IMR-90 (cell line): ENCODE results near the gene TMEM158. TPM values are rescaled to one million over a fixed set of nuclear protein-coding genes. Genes with fewer than 3 reads are reported as not detected.
A peak's percentile ranks its signal among the peaks of the same experiment; 100 is the strongest.

Experiments
- ATAC-seq: fragments of 200-7000 bp; cut with Tn5 transposase; 2 replicates; pipeline ENCODE4 v1.9.1; 2020; ENCODE audit warnings: low read depth, mild to moderate bottlenecking, moderate library complexity
- BruUV-seq: library from RNA; stranded (reverse); fragments of 400-500 nt; replicated peaks from 2 replicates; lab custom pipeline; 2021; lab: Mats Ljungman, UMichigan
- CTCF ChIA-PET: fragments of 300-600 bp; formaldehyde crosslinking; extraction: SDS; loops from one replicate; lab custom pipeline; 2021; ENCODE audit warnings: antibody characterized with exemption; lab: Yijun Ruan, JAX
- POLR2A ChIA-PET: fragments of 300-600 bp; sonication (Branson Sonifier 250); formaldehyde crosslinking; loops from one replicate; lab custom pipeline; 2022; ENCODE audit warnings: antibody characterized with exemption; ENCODE audit not compliant: unreplicated experiment; lab: Charles Lee
- DNase-seq: peaks from one replicate; pipeline ENCODE4 v3.0.0; 2013
- H2AFZ ChIP-seq: replicated peaks from 2 replicates; pipeline ENCODE3; 2013; ENCODE audit warnings: low read length, mild to moderate bottlenecking; ENCODE audit not compliant: poor library complexity
- H2AK5ac ChIP-seq: 2 replicates; pipeline ENCODE4 v1.6.1; 2013; ENCODE audit warnings: low read depth, low read length, inconsistent platforms
- H2AK9ac ChIP-seq: replicated peaks from 2 replicates; pipeline ENCODE3; 2013; ENCODE audit warnings: mild to moderate bottlenecking, low read depth, low read length, moderate library complexity; ENCODE audit not compliant: poor library complexity
- H2BK120ac ChIP-seq: 2 replicates; pipeline ENCODE4 v1.6.1; 2013; ENCODE audit warnings: low read depth, low read length, inconsistent platforms
- H2BK15ac ChIP-seq: 3 replicates; pipeline ENCODE4 v1.6.1; 2013; ENCODE audit warnings: low read depth, low read length, inconsistent platforms
- H2BK20ac ChIP-seq: 2 replicates; pipeline ENCODE4 v1.6.1; 2013; ENCODE audit warnings: low read depth, mild to moderate bottlenecking, inconsistent platforms, low read length, moderate library complexity
- H2BK5ac ChIP-seq: 2 replicates; pipeline ENCODE4 v1.6.1; 2013; ENCODE audit warnings: mild to moderate bottlenecking, low read depth, low read length, inconsistent platforms; ENCODE audit not compliant: poor library complexity, severe bottlenecking
- H3K14ac ChIP-seq: replicated peaks from 2 replicates; pipeline ENCODE4 v1.6.1; 2013; ENCODE audit warnings: low read depth, low read length, inconsistent platforms
- H3K18ac ChIP-seq: 2 replicates; pipeline ENCODE4 v1.6.1; 2013; ENCODE audit warnings: low read depth, low read length, control low read depth
- H3K23ac ChIP-seq: 2 replicates; pipeline ENCODE4 v1.6.1; 2013; ENCODE audit warnings: low read depth, low read length, inconsistent platforms
- H3K27ac ChIP-seq: 2 replicates; pipeline ENCODE4 v1.5.1; 2013; ENCODE audit warnings: mild to moderate bottlenecking, control low read depth, low read length; ENCODE audit not compliant: insufficient read depth
- H3K27me3 ChIP-seq: 2 replicates; pipeline ENCODE4 v1.6.1; 2013; ENCODE audit warnings: low read length; ENCODE audit not compliant: control insufficient read depth, insufficient read depth
- H3K36me3 ChIP-seq: 2 replicates; pipeline ENCODE4 v1.6.1; 2013; ENCODE audit warnings: low read length, mixed read lengths; ENCODE audit not compliant: control insufficient read depth, insufficient read depth
- H3K4ac ChIP-seq: 2 replicates; pipeline ENCODE4 v1.6.1; 2013; ENCODE audit warnings: low read depth, low read length, inconsistent platforms
- H3K4me1 ChIP-seq: 2 replicates; pipeline ENCODE4 v1.6.1; 2013; ENCODE audit warnings: low read length, mixed read lengths; ENCODE audit not compliant: control insufficient read depth, insufficient read depth
- H3K4me2 ChIP-seq: 2 replicates; pipeline ENCODE4 v1.6.1; 2013; ENCODE audit warnings: low read depth, mild to moderate bottlenecking, control low read depth, low read length, moderate library complexity
- H3K4me3 ChIP-seq: 2 replicates; pipeline ENCODE4 v1.5.1; 2013; ENCODE audit warnings: low read depth, mild to moderate bottlenecking, control low read depth, low read length, moderate library complexity; ENCODE audit not compliant: insufficient read depth
- H3K56ac ChIP-seq: 2 replicates; pipeline ENCODE4 v1.6.1; 2013; ENCODE audit warnings: low read length, inconsistent platforms; ENCODE audit not compliant: insufficient read depth; ENCODE audit errors: extremely low read depth
- H3K79me1 ChIP-seq, 2 experiments: 2 replicates each; pipeline ENCODE4 v1.6.1; 2013; ENCODE audit warnings: low read length in 2 of 2, inconsistent platforms in 1 of 2, low read depth in 1 of 2
- H3K9ac ChIP-seq: 2 replicates; pipeline ENCODE4 v1.6.1; 2013; ENCODE audit warnings: low read depth, low read length, control low read depth
- H3K9me1 ChIP-seq: 2 replicates; pipeline ENCODE4 v1.6.1; 2013; ENCODE audit warnings: low read length, inconsistent platforms; ENCODE audit not compliant: insufficient read depth
- H3K9me3 ChIP-seq: 2 replicates; pipeline ENCODE4 v1.6.1; 2013; ENCODE audit warnings: low read length; ENCODE audit not compliant: control insufficient read depth, insufficient read depth
- H4K20me1 ChIP-seq: 2 replicates; pipeline ENCODE4 v1.6.1; 2013; ENCODE audit warnings: low read length, inconsistent platforms; ENCODE audit not compliant: insufficient read depth
- H4K5ac ChIP-seq: 2 replicates; pipeline ENCODE4 v1.6.1; 2013; ENCODE audit warnings: mild to moderate bottlenecking, low read depth, low read length, control low read depth
- H4K8ac ChIP-seq, 2 experiments: 2 replicates each; pipeline ENCODE4 v1.6.1; 2013; ENCODE audit warnings: low read depth in 2 of 2, low read length in 2 of 2, control low read depth in 1 of 2, inconsistent platforms in 1 of 2
- H4K91ac ChIP-seq: 2 replicates; pipeline ENCODE4 v1.6.1; 2013; ENCODE audit warnings: low read depth, low read length, inconsistent platforms; ENCODE audit not compliant: insufficient read depth
- BHLHE40 ChIP-seq: fragments of 150-350 bp; IDR thresholded peaks from 2 replicates; pipeline ENCODE4 v1.6.1; 2016; ENCODE audit warnings: mild to moderate bottlenecking, low read depth, low read length
- CHD1 ChIP-seq: IDR thresholded peaks from 2 replicates; pipeline ENCODE4 v1.6.1; 2012; ENCODE audit warnings: low read depth, low read length, improper control_type of control experiment
- NFE2L2 ChIP-seq: fragments of 150-350 bp; IDR thresholded peaks from 2 replicates; pipeline ENCODE4 v1.6.1; 2016; ENCODE audit warnings: low read depth, mild to moderate bottlenecking, low read length
- RAD21 ChIP-seq: IDR thresholded peaks from 2 replicates; pipeline ENCODE4 v1.6.1; 2012; ENCODE audit warnings: low read length, improper control_type of control experiment
- RCOR1 ChIP-seq: IDR thresholded peaks from 2 replicates; pipeline ENCODE4 v1.6.1; 2012; ENCODE audit warnings: mild to moderate bottlenecking, low read length, improper control_type of control experiment; ENCODE audit not compliant: insufficient replicate concordance
- SMC3 ChIP-seq: fragments of 150-350 bp; IDR thresholded peaks from 2 replicates; pipeline ENCODE4 v1.6.1; 2016; ENCODE audit warnings: low read depth, mild to moderate bottlenecking, antibody characterized with exemption, low read length, moderate library complexity
- USF2 ChIP-seq: fragments of 150-350 bp; IDR thresholded peaks from 2 replicates; pipeline ENCODE4 v1.6.1; 2017; ENCODE audit warnings: mild to moderate bottlenecking, antibody characterized with exemption, low read length, low read depth
- WGBS, 2 experiments: methylation state at CpG; one replicate each; pipeline versions ENCODE4 v1.1.5 to v1.1.7; 2013; ENCODE audit warnings: missing lambda C conversion rate in 2 of 2; ENCODE audit not compliant: insufficient read length in 1 of 2; ENCODE audit errors: extremely low coverage in 2 of 2; 5-methylcytosine and 5-hydroxymethylcytosine counted together
- dilution Hi-C: fragments of 300-500 bp; cut with HindIII; formaldehyde crosslinking; loops from one replicate; pipeline ENCODE4 v1.14.3; 2018; ENCODE audit warnings: low sequenced_read_pairs; ENCODE audit not compliant: unreplicated experiment
- in situ Hi-C: fragments of 300-500 bp; cut with MboI; formaldehyde crosslinking; loops from 3 replicates; pipeline ENCODE4 v1.14.3; 2019; ENCODE audit warnings: low sequenced_read_pairs, inconsistent platforms, mixed read lengths
- intact Hi-C: fragments of 100-400 bp; cut with micrococcal nuclease; formaldehyde crosslinking; loops from 2 replicates; pipeline ENCODE4 v1.10.0; 2022
- polyA plus RNA-seq, 3 experiments: library from polyadenylated mRNA; depleted of rRNA; stranded (reverse); fragments of >200 nt; gene quantifications; 2 replicates each; pipeline ENCODE4 v1.2.3, GENCODE V29; 2012; ENCODE audit warnings: low replicate concordance in 1 of 3
- total RNA-seq: library from RNA; depleted of rRNA; stranded (reverse); fragments of >200 nt; gene quantifications from 2 replicates; pipeline ENCODE4 v1.2.3, GENCODE V29; 2012

The TMEM158 gene
- total and polyA plus RNA-seq, 2 of the 4 experiments (the other 2 are of a cell fraction), result 1.6 to 16.4 TPM

GRCh38 chr3:45236964-45237363, 10.9 kb upstream of the TMEM158 start:
- intact Hi-C loops, result no loop called here
- no peak overlapping the region for H3K23ac ChIP-seq
- no peak overlapping the region for H2BK5ac ChIP-seq
- in situ Hi-C loops, result no loop called here
- no peak overlapping the region for H3K14ac ChIP-seq
- no peaks in the 10 kb centered on the region for H3K79me1 ChIP-seq
- no peak overlapping the region for H2AK5ac ChIP-seq
- no peak overlapping the region for H3K9ac ChIP-seq
- no peak for TF ChIP-seq SMC3
- no peak for TF ChIP-seq RAD21
- no peak for TF ChIP-seq BHLHE40
- TF ChIP-seq USF2, result peak; percentile 61; the same call in 1 of the 2 replicates
- no peak for TF ChIP-seq RCOR1
- TF ChIP-seq NFE2L2, result no peak
- TF ChIP-seq CHD1, result no peak
- H3K56ac ChIP-seq, result no peak overlapping the region
- H3K27me3 ChIP-seq, result peaks cover 4% of the 10 kb centered on the region; the same call in 1 of the 2 replicates
- no peak overlapping the region for H3K18ac ChIP-seq
- H3K4me1 ChIP-seq, result peaks cover 2% of the 10 kb centered on the region; the same call in 1 of the 2 replicates
- H4K20me1 ChIP-seq, result no peaks in the 10 kb centered on the region
- H3K36me3 ChIP-seq, result no peaks in the 10 kb centered on the region
- H3K4me2 ChIP-seq, result no peak overlapping the region
- peaks cover 3% of the 10 kb centered on the region; the same call in 1 of the 2 replicates for H3K9me3 ChIP-seq
- H3K9me1 ChIP-seq, result no peaks in the 10 kb centered on the region
- no peak overlapping the region for H3K27ac ChIP-seq
- H2AFZ ChIP-seq, result no peak overlapping the region
- ATAC-seq, result no peak
- no peak overlapping the region for H4K8ac ChIP-seq
- no peak overlapping the region for H2BK120ac ChIP-seq
- DNase-seq, result no peak
- H2BK20ac ChIP-seq, result no peak overlapping the region
- no peak overlapping the region for H4K5ac ChIP-seq
- POLR2A ChIA-PET, result no interaction called here
- no peak overlapping the region for H3K4me3 ChIP-seq
- CTCF ChIA-PET, result no interaction called here
- no peak overlapping the region for H2AK9ac ChIP-seq
- BruUV-seq, result no TSS peak
- WGBS, 2 experiments, result no CpG with 5 or more reads among the region's 2 CpGs
- no peak overlapping the region for H2BK15ac ChIP-seq
- dilution Hi-C loops, result no loop called here
- H3K4ac ChIP-seq, result no peak overlapping the region
- no peak overlapping the region for H4K91ac ChIP-seq
